GM19397 (cell line): ENCODE results near the gene ILK.

Source experiments
- ATAC-seq: cut with Tn5 transposase; IDR thresholded peaks from one replicate; pipeline ENCODE4 v1.9.1; 2021; ENCODE audit warnings: mild to moderate bottlenecking, moderate library complexity; ENCODE audit not compliant: unreplicated experiment

ILK gene

DNA sequence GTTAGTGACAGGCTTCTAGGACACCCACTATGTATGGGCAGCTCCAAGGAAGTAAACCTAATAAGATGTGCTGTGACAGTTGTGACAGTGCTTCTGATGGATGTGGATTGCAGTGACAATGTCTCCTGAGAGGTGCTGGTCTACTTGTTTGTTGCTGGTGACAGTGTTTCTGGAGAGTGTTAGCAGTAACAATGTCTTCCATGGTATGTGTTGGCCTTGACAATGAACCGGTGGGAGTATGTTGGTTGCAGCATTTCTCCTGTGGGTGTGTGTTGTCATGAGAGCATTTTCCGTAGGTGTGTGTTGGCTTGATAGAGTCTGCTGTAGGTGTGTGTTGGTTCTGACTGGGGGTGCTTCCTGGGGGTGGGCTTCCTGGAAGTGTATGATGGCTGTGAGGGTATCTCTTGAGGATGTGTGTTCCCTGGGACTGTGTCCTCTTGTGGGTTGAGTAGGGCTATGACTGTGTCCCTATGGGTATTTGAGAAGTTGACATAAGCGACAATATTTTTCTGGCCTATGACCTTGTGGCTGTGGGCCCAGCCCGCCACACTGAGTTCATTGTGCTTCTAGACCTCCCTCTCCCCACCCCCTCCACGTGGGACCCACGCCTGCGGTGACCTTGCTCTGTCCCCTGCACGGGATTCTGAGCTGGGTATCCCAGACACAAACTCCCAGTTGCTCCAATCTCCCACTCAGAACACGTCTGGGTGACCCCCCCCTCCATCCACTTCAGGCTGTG, 50.9 kb downstream of the ILK start:
- ATAC-seq, result no peak

DNA sequence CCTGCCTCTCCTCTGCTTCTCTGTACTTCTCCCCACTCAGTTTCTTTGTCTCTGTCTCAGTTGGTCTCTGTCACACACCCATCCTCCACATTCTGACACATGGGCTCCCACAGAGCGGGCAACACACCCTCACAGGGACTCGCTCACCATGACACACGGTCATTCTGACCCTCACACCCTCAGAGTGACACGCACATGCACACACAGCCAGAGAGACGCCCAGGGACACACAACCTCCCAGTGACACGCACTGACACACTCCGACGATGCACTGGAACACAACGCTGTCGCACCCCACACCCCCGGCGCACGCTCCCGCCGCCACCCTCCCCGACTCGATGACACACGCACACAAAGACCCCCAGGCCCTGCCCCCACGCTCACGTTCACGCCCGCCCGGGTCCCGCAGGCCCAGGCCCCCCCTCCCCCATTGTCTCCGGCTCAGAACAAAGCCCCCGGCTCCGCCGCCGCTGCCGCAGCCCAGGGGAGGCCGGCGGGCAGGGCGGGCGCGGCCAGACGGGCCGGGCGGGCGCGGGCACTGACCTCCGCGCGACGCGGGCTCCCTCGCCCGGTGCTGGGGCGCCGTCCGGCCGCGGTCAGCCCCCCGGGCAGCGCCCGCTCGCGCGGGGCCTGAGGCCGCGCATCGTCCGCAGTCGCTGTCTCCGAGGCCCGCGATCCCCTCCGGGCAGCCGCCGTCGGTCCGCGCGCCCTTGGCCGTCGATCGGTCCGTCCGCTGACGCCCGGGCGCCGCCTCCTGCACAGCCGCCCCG, 51.6 kb downstream of the ILK start:
- ATAC-seq, result no peak

DNA sequence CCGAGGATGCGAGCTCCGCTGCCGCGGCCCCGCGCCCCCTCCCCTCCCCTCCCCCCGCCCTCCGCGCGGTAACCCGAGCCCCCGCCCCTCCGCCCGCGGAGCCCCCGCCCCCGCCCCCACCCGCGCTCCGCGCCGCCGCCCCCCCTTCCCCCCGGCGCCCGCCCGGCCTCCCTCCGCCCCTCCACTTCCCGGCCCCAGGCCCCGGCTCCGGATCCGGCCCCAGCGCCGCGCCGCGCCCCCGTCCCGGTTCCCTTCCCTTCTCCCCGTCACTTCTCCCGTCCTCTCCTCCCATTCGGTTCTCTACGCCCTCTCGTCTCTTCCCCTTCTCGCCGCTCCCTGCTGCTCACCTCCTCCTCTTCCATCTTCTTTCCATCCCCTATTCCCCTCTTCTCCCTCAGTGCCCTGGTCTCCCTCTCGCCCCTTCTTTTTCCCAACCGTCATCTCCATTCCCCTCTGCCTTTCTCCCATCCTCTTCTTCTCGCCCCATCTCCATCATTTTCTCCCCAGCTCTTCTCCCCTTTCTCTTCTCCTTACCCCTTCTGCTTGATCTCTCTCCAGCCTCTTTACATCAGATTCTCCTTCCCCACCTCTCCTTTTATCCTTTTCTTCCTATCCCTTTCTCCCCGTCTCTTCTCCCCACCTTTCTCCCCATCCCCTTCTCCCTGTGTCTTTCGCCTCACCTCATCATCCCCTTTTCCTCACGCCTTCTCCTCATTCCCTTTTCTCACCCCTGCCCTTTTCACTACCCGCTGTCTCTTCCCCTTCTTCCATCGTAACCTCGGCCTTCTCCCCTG, 52.4 kb downstream of the ILK start, which contains the start of gene DCHS1:
TSS of gene DCHS1 (minus strand) at position 20 of the 794 bp plus-strand sequence. CDS start 14,196 bp downstream, outside the sequence.
- ATAC-seq, result no peak

DNA sequence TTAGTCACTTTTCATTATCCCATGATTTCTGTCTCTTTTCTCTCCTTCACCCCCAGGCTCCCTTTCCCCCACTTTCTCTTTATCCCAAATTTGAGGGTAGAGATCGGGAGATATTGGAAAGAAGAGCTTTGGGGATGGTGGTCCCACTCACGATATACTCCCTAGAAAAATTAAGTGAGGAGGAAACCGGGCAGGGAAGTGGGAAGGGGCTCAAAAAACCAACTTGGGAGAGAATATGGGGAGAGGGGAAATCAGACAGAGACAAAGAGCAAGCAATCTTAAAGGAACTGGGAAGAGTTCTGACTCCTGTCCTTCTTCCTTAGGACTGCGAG, 53.0 kb downstream of the ILK start:
- no peak for ATAC-seq

DNA sequence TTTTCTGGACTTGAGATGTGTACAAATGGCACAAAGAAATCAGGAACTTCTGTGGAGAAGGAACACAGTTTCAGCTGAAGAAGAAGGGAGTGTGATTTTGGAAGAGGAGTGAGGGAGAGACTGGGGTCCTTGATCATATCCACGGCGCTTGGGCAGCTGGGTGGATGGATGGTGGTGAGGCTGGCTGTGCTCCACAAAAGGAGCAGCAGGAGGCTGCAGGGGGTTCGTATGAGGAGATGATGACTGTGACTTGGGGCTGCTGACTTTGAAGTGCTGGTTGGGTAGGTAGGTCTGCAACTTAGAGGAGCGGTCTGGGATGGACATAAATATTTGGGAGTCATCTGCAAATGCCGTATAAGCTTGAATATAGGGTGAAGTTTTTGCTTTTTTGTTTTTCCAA, 53.4 kb downstream of the ILK start:
- ATAC-seq, result no peak

DNA sequence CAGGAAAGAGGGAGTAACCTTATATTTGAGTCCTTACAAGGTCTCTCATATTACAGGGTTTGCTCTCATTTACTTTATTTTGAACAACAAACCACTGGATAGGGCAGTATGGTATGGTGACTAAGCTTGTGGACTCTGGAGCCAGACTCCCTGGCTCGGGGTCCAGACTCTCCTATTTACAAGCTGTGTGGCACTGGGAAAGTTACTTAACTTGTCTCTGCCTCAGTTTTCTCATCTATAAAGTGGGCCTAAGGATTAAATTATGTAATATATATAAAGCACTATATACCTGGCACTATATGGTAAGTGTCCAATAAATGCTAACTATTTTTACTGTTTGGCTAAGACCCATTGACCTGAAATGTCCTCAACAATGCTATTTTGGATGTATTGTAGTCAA, 53.8 kb downstream of the ILK start:
- ATAC-seq, result no peak

DNA sequence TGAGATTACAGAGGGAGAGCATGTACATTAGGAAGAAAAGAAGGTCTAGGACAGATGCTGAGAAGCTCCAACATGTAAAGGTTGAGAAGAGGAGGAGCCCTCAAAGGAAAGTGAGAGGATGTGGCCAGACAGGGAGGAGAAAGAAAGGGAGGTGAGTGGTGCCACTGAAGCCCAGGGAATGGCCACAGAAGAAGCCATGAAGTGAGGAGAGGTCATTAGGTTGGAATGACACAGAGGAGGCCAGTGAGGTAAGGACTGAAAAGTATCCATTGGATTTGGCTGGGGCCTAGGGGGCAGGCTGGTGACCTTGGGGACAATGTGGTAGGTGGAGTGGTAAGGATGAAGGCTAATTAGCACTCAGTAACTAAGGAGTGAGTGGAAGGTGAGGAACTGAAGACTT, 55.1 kb downstream of the ILK start:
- no peak for ATAC-seq
